HK-2 (cell line): ENCODE data around the gene PSMB8.
"Not testable (repeated sequence)": the region's sequence is repeated elsewhere in the genome, so short reads cannot be mapped to it uniquely, and the experiment has no call there.

ENCODE experiments used
- DNase-seq: peaks from one replicate; pipeline ENCODE4 v3.0.0-alpha.2; 2018; ENCODE audit not compliant: unreplicated experiment

The PSMB8 gene

GRCh38 chr6:32843979-32844838 lies at the start of gene PSMB8:
PSMB8 (minus strand) TSS chr6:32844047; CDS start chr6:32843996, 51 bp downstream.
- peak; percentile 90 for DNase-seq

DNA sequence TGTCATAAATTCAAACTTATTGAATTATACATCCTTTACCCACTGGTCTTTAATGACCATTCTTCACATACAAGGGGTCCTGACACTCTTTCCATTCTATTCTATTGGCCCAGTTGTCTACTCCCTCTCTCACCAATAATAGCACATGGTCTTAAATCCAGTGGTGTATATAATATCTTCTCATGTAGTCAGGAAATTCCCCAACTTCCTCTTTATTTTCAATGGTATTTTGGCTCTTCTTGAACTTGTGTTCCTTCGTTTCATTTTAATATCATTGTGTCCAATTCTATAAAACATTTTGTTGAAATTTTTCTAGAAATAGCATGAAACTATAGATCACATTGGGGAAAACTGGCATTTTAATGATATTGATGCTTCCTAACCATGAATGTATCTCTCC lies 47.0 kb upstream of the PSMB8 start:
- DNase-seq = no peak

- DNase-seq = no peak
Measured at GRCh38 chr6:32889533-32889932, 45.7 kb upstream of the PSMB8 start.

DNA sequence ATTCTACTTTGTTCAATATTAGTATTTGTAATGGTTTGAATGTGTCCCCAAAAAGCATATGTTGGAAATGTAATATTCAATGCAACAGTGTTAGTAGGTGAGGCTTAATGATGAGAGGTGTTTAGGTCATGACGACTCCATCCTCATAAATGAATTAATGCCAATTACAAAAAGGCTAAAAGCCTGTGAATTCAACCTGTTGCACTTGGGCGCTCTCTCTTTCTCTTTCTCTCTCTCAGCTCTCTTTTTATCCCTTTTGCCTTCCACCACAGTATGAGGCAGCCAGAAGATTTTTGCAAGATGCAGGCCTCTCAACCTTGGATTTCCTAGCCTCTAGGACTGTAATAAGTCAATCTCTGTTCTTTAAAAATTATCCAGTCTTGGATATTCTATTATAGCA lies 44.7 kb upstream of the PSMB8 start:
- no peak for DNase-seq

GRCh38 chr6:32887616-32888015 lies 43.8 kb upstream of the PSMB8 start:
- DNase-seq = no peak

GRCh38 chr6:32886681-32887383 lies 43.0 kb upstream of the PSMB8 start:
- DNase-seq = no peak

- DNase-seq = no peak
Measured at GRCh38 chr6:32885698-32886286, 41.9 kb upstream of the PSMB8 start.

DNA sequence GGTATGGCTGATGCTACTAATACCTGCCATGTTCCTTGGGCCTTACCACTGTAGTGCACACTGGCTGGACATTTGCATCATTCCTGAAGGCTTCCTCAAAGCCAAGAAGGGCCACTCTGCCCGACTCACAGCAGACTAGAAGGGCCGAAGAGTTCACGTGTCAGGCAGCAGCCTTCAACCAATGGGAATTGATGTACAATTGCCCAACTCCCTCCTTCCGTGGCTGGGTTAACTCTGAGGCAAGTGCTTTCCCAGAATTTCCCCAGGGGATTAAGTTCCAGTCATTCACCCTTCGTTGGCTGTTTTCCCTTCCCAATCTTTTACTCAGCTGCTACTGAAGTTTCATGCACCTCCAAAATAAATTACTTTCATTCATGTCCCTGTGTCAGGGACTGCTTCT lies 39.9 kb upstream of the PSMB8 start:
- no peak for DNase-seq

DNA sequence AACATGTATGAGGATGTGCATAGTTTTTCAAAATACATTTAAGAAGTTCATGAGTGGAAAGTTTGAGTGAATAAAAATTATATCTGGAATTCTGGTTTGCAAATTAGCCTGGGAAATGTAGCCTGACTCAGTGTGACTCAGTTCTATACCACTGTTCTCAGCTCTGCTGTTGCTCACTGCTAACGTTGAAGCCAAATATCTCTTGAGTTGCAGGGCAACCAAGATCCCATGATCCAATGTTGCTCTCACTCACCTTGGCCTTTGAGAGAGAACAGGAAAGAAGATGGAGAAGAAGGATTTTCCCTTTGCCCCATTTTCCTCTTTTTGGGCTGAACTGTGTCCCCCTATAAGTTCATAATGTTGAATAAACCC lies 39.0 kb upstream of the PSMB8 start:
- no peak for DNase-seq

GRCh38 chr6:32880962-32881361 lies 37.1 kb upstream of the PSMB8 start:
- not testable (repeated sequence) for DNase-seq

DNA sequence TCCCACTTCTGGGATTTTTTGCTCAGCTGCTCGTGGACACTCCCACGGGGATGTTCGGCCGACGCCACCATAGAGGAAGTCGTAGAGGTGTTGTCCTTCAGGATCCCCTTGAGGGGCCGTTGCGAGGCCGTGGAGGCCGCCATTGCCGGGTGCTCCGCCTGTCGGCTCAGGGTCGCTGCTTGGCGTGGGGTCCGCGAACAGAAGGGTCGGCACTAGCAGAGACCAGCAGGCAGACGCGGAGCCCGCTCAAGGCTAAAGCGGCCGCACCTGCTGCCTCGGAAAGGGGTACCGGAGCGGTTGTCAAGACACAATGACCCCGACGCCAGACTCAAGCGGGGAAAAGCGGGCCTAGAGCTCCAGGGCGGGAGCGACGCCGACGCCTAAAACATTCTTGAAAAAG lies 35.8 kb upstream of the PSMB8 start:
- no peak for DNase-seq

DNA sequence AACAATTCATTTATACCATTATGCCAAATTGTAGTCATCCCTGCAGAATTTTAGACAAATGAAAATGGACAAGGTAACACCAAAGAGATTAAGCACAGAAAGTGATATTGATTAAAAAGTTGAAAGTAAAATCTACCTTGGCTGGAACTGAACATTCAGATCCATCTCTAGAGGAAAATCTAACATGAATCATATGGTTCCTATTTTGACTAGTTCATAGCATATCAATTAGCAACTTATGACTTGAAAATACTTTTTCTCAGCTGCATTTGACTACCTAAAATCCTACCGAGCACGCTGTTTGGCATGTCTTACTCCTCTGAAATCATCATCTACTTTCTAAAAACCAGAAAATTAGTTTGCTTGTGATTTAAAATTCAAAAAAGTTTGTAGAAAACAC lies 32.8 kb upstream of the PSMB8 start:
- DNase-seq = no peak

DNA sequence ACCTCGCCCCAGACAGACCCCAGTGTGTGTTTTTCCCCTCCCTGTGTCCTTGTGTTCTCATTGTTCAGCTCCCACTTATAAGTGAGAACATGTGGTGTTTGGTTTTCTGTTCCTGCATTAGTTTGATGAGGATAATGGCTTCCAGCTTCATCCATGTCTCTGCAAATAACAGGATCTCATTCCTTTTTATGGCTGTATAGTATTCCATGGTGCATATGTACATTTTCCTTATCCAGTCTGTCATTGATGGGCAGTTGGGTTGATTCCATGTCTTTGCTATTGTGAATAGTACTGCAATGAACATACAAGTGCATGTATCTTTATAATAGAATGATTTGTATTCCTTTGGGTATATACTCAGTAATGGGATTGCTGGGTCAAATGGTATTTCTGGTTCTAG lies 30.1 kb upstream of the PSMB8 start:
- not testable (repeated sequence) for DNase-seq

GRCh38 chr6:32868257-32868788 lies 24.5 kb upstream of the PSMB8 start:
- DNase-seq = peak; percentile 73

DNA sequence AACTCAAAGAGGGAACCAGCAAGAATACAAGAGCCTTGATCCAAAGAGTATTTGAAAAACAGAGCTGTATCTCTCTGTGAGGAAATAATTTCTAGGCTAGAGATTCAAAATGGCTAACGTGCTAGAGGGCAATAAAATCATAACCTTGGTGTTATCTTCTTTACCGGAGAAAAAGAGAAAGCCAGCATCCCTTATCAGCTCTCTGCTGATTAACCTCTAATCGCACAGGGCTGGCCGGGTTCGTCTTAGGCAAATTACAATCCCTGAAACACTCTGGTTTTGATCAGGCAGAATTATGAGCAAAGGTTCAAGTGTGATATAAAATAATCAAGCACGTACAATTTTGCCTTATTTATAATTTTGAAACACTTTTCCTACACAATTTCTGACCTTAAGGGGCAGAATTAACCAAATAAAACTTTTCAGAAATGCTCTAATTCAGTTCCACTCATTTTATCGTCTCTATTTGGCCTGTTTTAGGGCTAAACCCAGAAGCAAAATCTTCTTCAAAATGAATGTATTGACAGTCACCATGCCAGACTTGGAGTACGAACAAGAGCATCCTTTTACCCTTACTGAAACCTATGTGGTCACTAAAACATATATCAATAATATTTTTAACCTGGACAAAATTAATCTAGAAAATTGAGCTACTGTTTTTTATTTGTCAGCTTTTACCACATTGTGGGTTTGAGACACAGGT lies 23.9 kb upstream of the PSMB8 start:
- DNase-seq = no peak

GRCh38 chr6:32867022-32867477 lies 23.2 kb upstream of the PSMB8 start:
- no peak for DNase-seq

DNA sequence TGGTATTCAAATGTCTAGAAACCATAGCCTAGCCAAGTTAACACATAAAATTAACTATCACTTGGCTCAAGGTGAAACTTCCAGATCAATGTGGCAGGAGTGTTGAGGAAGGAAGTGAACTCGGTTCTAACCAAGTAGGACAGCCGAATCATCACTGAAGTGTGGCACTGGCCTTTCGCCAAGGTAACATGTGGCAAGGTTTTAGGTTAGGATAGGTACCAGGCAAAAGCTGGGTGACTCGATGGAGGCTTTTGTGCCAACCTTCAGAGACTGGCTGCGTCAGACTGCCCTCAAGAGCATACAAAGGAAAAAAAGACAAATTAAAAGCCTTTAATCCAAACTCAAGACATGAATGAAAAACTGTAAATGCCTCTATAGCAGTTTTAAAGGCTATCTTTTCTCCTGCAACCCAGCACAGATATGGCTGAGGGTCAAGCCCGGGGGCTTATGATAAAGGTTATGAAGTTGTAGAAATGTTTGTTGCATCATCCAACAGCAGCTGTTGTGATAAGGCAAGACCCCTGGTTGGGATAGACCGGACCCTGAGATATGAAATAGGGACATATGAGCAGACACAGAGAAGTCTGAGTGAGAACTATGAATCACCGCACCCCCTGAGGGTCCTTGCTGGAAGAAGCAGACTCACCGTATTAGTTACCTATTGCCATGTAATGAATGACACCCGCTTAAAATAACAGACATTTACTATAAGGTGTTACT lies 22.0 kb upstream of the PSMB8 start:
- DNase-seq = no peak

GRCh38 chr6:32862725-32863124 lies 18.9 kb upstream of the PSMB8 start:
- DNase-seq = no peak

- no peak for DNase-seq
Measured at GRCh38 chr6:32860674-32861073, 16.8 kb upstream of the PSMB8 start.

- no peak for DNase-seq
Measured at GRCh38 chr6:32858194-32858593, 14.3 kb upstream of the PSMB8 start.
